ENCODE data around the gene LAMTOR1.

DNA sequence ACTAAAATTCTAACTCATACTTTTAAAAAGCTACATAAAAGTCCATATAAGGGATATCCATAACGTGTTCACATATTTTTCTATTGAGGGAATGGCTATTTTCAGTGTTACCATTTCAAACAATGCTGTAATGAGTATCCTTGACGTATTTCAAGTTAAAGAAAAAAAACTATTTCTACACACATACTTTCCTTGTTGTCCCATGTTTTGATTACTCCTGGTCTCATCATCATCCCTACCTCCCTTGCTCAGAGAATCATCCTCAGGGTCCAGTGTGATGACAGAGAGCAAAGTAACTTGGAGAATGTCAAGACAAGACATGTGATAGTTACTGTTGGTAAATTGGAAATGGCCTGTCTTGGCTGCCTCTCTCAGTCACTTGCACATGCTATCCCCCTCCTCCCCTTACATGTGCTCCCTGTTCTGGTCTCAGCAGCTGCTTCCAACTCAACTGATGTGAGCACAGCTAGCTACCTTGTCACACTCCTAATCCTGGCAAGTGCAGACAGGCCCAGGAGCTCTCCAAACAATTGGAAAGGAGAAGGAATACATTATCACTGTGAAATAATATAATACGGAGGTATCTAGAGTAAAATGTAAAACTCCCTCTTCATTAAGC, 44.6 kb downstream of the LAMTOR1 start:
- TF ChIP-seq, protein P1, sequence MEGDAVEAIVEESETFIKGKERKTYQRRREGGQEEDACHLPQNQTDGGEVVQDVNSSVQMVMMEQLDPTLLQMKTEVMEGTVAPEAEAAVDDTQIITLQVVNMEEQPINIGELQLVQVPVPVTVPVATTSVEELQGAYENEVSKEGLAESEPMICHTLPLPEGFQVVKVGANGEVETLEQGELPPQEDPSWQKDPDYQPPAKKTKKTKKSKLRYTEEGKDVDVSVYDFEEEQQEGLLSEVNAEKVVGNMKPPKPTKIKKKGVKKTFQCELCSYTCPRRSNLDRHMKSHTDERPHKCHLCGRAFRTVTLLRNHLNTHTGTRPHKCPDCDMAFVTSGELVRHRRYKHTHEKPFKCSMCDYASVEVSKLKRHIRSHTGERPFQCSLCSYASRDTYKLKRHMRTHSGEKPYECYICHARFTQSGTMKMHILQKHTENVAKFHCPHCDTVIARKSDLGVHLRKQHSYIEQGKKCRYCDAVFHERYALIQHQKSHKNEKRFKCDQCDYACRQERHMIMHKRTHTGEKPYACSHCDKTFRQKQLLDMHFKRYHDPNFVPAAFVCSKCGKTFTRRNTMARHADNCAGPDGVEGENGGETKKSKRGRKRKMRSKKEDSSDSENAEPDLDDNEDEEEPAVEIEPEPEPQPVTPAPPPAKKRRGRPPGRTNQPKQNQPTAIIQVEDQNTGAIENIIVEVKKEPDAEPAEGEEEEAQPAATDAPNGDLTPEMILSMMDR (conservative IDR thresholded peaks at IDR 0.05; ENCODE audit: low read length) = no peak
- TF ChIP-seq EZH2phosphoT487 (IDR thresholded peaks at IDR 0.05; ENCODE audit: borderline replicate concordance, low read depth, low read length) = no peak
